Naive B cell (primary cell): Measurements from ENCODE around the gene MPHOSPH10. TPM values are rescaled to one million over a fixed set of nuclear protein-coding genes. Genes with fewer than 3 reads are reported as not detected.
"Not testable (repeated sequence)": the region's sequence is repeated elsewhere in the genome, so short reads cannot be mapped to it uniquely, and the experiment has no call there.

Experiments
- ATAC-seq, 2 donors: fragments of 150-1000 bp; cut with Tn5 transposase; 2 replicates each; pipeline ENCODE4 v1.10.0; 2021; ENCODE audit warnings: low read depth in 2 of 2, mild to moderate bottlenecking in 2 of 2, moderate library complexity in 2 of 2
- DNase-seq: peaks from one replicate; pipeline ENCODE4 v3.0.0; 2022
- H3K27ac Mint-ChIP-seq, 6 donors: one replicate each; pipeline ENCODE4 v1.8.0; 2020 to 2022; ENCODE audit warnings: mild to moderate bottlenecking in 6 of 6, mixed read lengths in 6 of 6, moderate library complexity in 5 of 6, inconsistent platforms in 2 of 6
- H3K27me3 Mint-ChIP-seq, 3 donors: one replicate each; pipeline ENCODE4 v1.8.0; 2021 to 2022; ENCODE audit warnings: mixed read lengths in 3 of 3, mild to moderate bottlenecking in 1 of 3
- H3K36me3 Mint-ChIP-seq, 2 donors: one replicate each; pipeline ENCODE4 v1.8.0; 2020 to 2022; ENCODE audit warnings: mixed read lengths in 2 of 2, inconsistent platforms in 1 of 2, mild to moderate bottlenecking in 1 of 2
- H3K4me1 Mint-ChIP-seq, 3 donors: one replicate each; pipeline ENCODE4 v1.8.0; 2020 to 2022; ENCODE audit warnings: mixed read lengths in 3 of 3, inconsistent platforms in 1 of 3, mild to moderate bottlenecking in 1 of 3, moderate library complexity in 1 of 3
- H3K4me3 Mint-ChIP-seq, 8 donors: one replicate each; pipeline ENCODE4 v1.8.0; 2020 to 2022; ENCODE audit warnings: mild to moderate bottlenecking in 8 of 8, mixed read lengths in 8 of 8, moderate library complexity in 8 of 8, inconsistent platforms in 2 of 8
- H3K9me3 Mint-ChIP-seq, 7 donors: one replicate each; pipeline ENCODE4 v1.8.0; 2020 to 2022; ENCODE audit warnings: mixed read lengths in 7 of 7, mild to moderate bottlenecking in 5 of 7, inconsistent platforms in 2 of 7, moderate library complexity in 1 of 7
- polyA plus RNA-seq, 6 donors: library from polyadenylated mRNA; unstranded; fragments of 300-500 nt; fragmentation: Illumina TruSeq; gene quantifications; one replicate each; pipeline ENCODE4 v1.2.3, GENCODE V29; 2021; ENCODE audit warnings: low read depth in 6 of 6

The MPHOSPH10 gene
- polyA plus RNA-seq, 6 donors from 2014 or later: 10.5 to 27.4 (median 22.2) TPM

- ATAC-seq (peak; percentile 40 to 47), DNase-seq (no peak)
- no peak overlapping the region for H3K4me3 Mint-ChIP-seq
- no peaks in the 10 kb centered on the region for H3K9me3 Mint-ChIP-seq
- H3K36me3 Mint-ChIP-seq: no peaks in the 10 kb centered on the region
- no peaks in the 10 kb centered on the region for H3K27me3 Mint-ChIP-seq
- peak overlapping the region in 2 of 6 donors; percentile 90 to 92 for H3K27ac Mint-ChIP-seq
- peaks cover 4 to 16% (median 11%) of the 10 kb centered on the region in 3 donors for H3K4me1 Mint-ChIP-seq
Observed at GRCh38 chr2:71129902-71130151, 607 bp upstream of the MPHOSPH10 start.

- Mint-ChIP-seq H3K27ac (no peak overlapping the region), H3K9me3 (no peaks in the 10 kb centered on the region), H3K27me3 (no peaks in the 10 kb centered on the region), H3K4me1 (peaks cover 0 to 16% (median 8%) of the 10 kb centered on the region in 3 donors), H3K4me3 (no peak overlapping the region), H3K36me3 (no peaks in the 10 kb centered on the region)
- peak; percentile 9 to 15 for ATAC-seq
- no peak for DNase-seq
Observed at GRCh38 chr2:71130905-71131244, 441 bp downstream of the MPHOSPH10 start.

- H3K27ac Mint-ChIP-seq, H3K27me3 Mint-ChIP-seq, H3K36me3 Mint-ChIP-seq, H3K4me3 Mint-ChIP-seq, ATAC-seq, H3K9me3 Mint-ChIP-seq, DNase-seq: not testable (repeated sequence)
- H3K4me1 Mint-ChIP-seq: peaks cover 0 to 16% (median 8%) of the 10 kb centered on the region in 3 donors
Observed at GRCh38 chr2:71131387-71132166, 1.1 kb downstream of the MPHOSPH10 start.

GRCh38 chr2:71133603-71134002 is 3.2 kb downstream of the MPHOSPH10 start:
- peaks cover 6 to 8% of the 10 kb centered on the region in 2 donors for H3K36me3 Mint-ChIP-seq
- H3K27me3 Mint-ChIP-seq: no peaks in the 10 kb centered on the region
- H3K9me3 Mint-ChIP-seq: no peaks in the 10 kb centered on the region
- no peak overlapping the region for H3K27ac Mint-ChIP-seq
- DNase-seq (no peak), ATAC-seq (no peak)
- peaks cover 0 to 8% (median 6%) of the 10 kb centered on the region in 3 donors for H3K4me1 Mint-ChIP-seq
- H3K4me3 Mint-ChIP-seq: no peak overlapping the region

- no peak for ATAC-seq
- H3K27ac Mint-ChIP-seq: no peak overlapping the region
- no peaks in the 10 kb centered on the region for H3K4me1 Mint-ChIP-seq
- DNase-seq: no peak
- H3K27me3 Mint-ChIP-seq: no peaks in the 10 kb centered on the region
- H3K36me3 Mint-ChIP-seq: peaks cover 8 to 11% of the 10 kb centered on the region in 2 donors
- no peak overlapping the region for H3K4me3 Mint-ChIP-seq
- H3K9me3 Mint-ChIP-seq: no peaks in the 10 kb centered on the region
Observed at GRCh38 chr2:71136174-71136573, 5.7 kb downstream of the MPHOSPH10 start.

- Mint-ChIP-seq H3K36me3 (peaks cover 10 to 22% of the 10 kb centered on the region in 2 donors), H3K27me3 (no peaks in the 10 kb centered on the region), H3K4me1 (peaks cover 0 to 5% (median 0%) of the 10 kb centered on the region in 3 donors), H3K27ac (peak overlapping the region in 1 of 6 donors; percentile 74), H3K4me3 (no peak overlapping the region), H3K9me3 (no peaks in the 10 kb centered on the region)
- ATAC-seq (no peak), DNase-seq (no peak)
Observed at GRCh38 chr2:71143782-71144181, 13.3 kb downstream of the MPHOSPH10 start.

GRCh38 chr2:71148506-71149063 is 18.2 kb downstream of the MPHOSPH10 start:
- Mint-ChIP-seq H3K36me3 (peaks cover 17 to 40% of the 10 kb centered on the region in 2 donors), H3K27me3 (no peaks in the 10 kb centered on the region), H3K9me3 (no peaks in the 10 kb centered on the region), H3K4me3 (no peak overlapping the region), H3K4me1 (peaks cover 0 to 5% (median 0%) of the 10 kb centered on the region in 3 donors), H3K27ac (peak overlapping the region in 1 of 6 donors; percentile 14)
- ATAC-seq: no peak
- no peak for DNase-seq

GRCh38 chr2:71150082-71150816 is 19.8 kb downstream of the MPHOSPH10 start:
- no peak overlapping the region for H3K4me3 Mint-ChIP-seq
- peaks cover 17 to 31% of the 10 kb centered on the region in 2 donors for H3K36me3 Mint-ChIP-seq
- no peaks in the 10 kb centered on the region for H3K9me3 Mint-ChIP-seq
- H3K4me1 Mint-ChIP-seq: peaks cover 0 to 5% (median 0%) of the 10 kb centered on the region in 3 donors
- DNase-seq (no peak), ATAC-seq (no peak)
- no peak overlapping the region for H3K27ac Mint-ChIP-seq
- peaks cover 0 to 3% (median 0%) of the 10 kb centered on the region in 3 donors for H3K27me3 Mint-ChIP-seq

GRCh38 chr2:71151620-71152019 is 21.2 kb downstream of the MPHOSPH10 start:
- no peak overlapping the region for H3K27ac Mint-ChIP-seq
- peaks cover 0 to 13% (median 10%) of the 10 kb centered on the region in 3 donors for H3K27me3 Mint-ChIP-seq
- no peaks in the 10 kb centered on the region for H3K4me1 Mint-ChIP-seq
- ATAC-seq (no peak), DNase-seq (no peak)
- no peak overlapping the region for H3K4me3 Mint-ChIP-seq
- H3K9me3 Mint-ChIP-seq: no peaks in the 10 kb centered on the region
- peaks cover 17 to 21% of the 10 kb centered on the region in 2 donors for H3K36me3 Mint-ChIP-seq

- peaks cover 13 to 18% of the 10 kb centered on the region in 2 donors for H3K36me3 Mint-ChIP-seq
- ATAC-seq (no peak), DNase-seq (no peak)
- peaks cover 6 to 19% (median 10%) of the 10 kb centered on the region in 3 donors for H3K27me3 Mint-ChIP-seq
- no peaks in the 10 kb centered on the region for H3K9me3 Mint-ChIP-seq
- no peak overlapping the region for H3K4me3 Mint-ChIP-seq
- peaks cover 7 to 8% (median 8%) of the 10 kb centered on the region in 3 donors for H3K4me1 Mint-ChIP-seq
- no peak overlapping the region for H3K27ac Mint-ChIP-seq
Observed at GRCh38 chr2:71153585-71154224, 23.3 kb downstream of the MPHOSPH10 start.

GRCh38 chr2:71154279-71154678 is 23.8 kb downstream of the MPHOSPH10 start:
- Mint-ChIP-seq H3K27ac (peak overlapping the region in 1 of 6 donors; percentile 48), H3K27me3 (peaks cover 6 to 19% (median 10%) of the 10 kb centered on the region in 3 donors), H3K9me3 (no peaks in the 10 kb centered on the region), H3K4me3 (no peak overlapping the region), H3K4me1 (peaks cover 7 to 8% (median 8%) of the 10 kb centered on the region in 3 donors), H3K36me3 (peaks cover 7 to 13% of the 10 kb centered on the region in 2 donors)
- DNase-seq: no peak
- no peak for ATAC-seq

- no peak for DNase-seq
- H3K27me3 Mint-ChIP-seq: peaks cover 6 to 19% (median 10%) of the 10 kb centered on the region in 3 donors
Observed at GRCh38 chr2:71154798-71155197, 24.4 kb downstream of the MPHOSPH10 start.

GRCh38 chr2:71155846-71156245 is 25.4 kb downstream of the MPHOSPH10 start:
- no peak for ATAC-seq
- Mint-ChIP-seq H3K27ac (peak overlapping the region in 1 of 6 donors; percentile 86), H3K4me1 (peaks cover 7 to 8% (median 8%) of the 10 kb centered on the region in 3 donors), H3K4me3 (peak overlapping the region in 1 of 8 donors; percentile 78), H3K36me3 (no peaks in the 10 kb centered on the region), H3K27me3 (peaks cover 6 to 19% (median 10%) of the 10 kb centered on the region in 3 donors), H3K9me3 (no peaks in the 10 kb centered on the region)
- DNase-seq: no peak

More at GRCh38 chr2:71154798-71155197, 24.4 kb downstream of the MPHOSPH10 start:
- peaks cover 7 to 8% (median 8%) of the 10 kb centered on the region in 3 donors for H3K4me1 Mint-ChIP-seq
- no peak overlapping the region for H3K27ac Mint-ChIP-seq
- no peak overlapping the region for H3K4me3 Mint-ChIP-seq
- ATAC-seq: peak in 1 of 2 donors; percentile 33
- no peaks in the 10 kb centered on the region for H3K9me3 Mint-ChIP-seq
- peaks cover 6 to 8% of the 10 kb centered on the region in 2 donors for H3K36me3 Mint-ChIP-seq
